Retinal pigment epithelial cell (primary cell): ENCODE data around the gene WNT7A.

Experiments used
- DNase-seq: peaks from one replicate; pipeline ENCODE4 v3.0.0-alpha.2; 2010; ENCODE audit warnings: low read depth
- H3K4me3 ChIP-seq: 2 replicates; pipeline ENCODE4 v1.5.1; 2011; ENCODE audit warnings: mild to moderate bottlenecking, low read length, control low read depth, moderate library complexity
- TF ChIP-seq, protein P1 (sequence below): conservative IDR thresholded peaks from 2 replicates; pipeline ENCODE4 v1.5.1; 2011; ENCODE audit warnings: low read depth, low read length, control low read depth, inconsistent platforms

The WNT7A gene

DNA sequence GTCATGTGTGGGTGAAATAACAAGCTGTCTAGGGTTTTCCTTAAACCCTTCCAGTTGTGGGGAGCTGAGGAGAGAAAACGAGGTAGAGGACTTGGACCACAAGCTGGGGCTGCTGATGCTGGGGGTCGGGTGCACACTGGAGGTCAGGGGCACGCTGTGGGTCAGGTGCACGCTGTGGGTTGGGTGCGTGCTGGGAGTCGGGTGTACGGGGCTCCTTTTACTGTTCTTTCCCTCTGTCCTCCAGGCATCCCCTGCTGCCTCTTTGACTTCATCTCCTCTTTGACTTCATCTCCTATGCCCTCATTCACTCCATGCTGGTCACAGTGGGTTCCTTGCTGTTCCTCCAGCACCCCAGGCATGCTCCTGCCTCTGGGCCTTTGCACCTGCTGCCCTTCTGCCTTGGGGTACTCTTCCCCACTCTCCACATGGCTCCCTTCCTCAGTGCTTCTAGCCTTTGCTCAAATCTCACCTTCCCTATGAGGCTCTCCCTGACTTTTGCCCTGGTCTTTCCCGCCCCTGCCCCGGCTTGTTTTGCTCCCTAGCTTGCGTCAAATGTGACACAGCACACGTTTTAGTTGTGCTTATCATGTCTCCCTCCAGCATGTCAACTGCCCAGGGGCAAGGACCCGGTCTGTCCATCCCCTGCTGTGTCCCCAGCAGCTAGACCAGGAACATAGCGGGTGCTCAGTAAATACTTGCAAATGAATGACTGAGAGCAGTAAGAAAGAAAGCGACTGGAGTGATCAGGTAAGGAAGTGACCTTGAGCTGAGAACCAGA, 45.4 kb downstream of the WNT7A start:
- H3K4me3 ChIP-seq: no peak overlapping the region
- TF ChIP-seq, protein P1, sequence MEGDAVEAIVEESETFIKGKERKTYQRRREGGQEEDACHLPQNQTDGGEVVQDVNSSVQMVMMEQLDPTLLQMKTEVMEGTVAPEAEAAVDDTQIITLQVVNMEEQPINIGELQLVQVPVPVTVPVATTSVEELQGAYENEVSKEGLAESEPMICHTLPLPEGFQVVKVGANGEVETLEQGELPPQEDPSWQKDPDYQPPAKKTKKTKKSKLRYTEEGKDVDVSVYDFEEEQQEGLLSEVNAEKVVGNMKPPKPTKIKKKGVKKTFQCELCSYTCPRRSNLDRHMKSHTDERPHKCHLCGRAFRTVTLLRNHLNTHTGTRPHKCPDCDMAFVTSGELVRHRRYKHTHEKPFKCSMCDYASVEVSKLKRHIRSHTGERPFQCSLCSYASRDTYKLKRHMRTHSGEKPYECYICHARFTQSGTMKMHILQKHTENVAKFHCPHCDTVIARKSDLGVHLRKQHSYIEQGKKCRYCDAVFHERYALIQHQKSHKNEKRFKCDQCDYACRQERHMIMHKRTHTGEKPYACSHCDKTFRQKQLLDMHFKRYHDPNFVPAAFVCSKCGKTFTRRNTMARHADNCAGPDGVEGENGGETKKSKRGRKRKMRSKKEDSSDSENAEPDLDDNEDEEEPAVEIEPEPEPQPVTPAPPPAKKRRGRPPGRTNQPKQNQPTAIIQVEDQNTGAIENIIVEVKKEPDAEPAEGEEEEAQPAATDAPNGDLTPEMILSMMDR: no peak
- DNase-seq: no peak

DNA sequence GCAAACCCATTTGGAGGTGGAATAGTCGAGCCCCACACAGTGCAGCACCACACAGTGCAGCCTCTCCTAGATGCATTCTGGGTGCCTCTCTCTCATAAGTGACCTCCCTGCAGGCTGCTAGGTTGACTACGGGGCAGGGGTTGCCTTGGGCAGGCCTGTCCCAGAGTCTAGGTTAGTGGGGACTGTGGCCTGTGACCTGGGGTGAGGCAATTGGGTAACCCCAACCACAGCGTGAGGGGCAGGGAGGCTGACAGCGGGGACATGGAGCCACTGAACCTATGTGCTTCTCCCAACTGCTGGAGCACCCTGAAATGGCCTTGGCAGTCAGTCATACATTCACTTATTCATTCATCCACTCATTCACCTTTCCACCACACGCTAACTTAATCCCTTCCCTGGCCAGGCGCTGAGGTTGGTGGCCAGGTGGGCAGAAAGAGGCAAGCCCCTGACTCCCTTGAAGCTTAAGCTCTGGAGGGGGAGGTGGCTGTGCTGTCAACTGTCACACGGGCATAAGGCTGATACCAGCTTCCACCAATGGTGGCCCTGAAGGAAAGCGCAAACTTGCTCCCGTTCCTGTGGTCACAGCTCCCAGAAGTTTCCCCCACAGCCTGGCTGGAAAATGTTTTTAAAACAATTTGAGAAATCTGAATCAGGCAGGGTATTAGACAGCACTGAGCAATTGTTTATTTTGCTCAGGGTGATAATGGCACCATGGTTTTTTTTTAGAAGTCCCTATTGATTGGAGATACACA, 46.2 kb downstream of the WNT7A start:
- TF ChIP-seq, protein P1: no peak
- DNase-seq: no peak
- no peak overlapping the region for H3K4me3 ChIP-seq

DNA sequence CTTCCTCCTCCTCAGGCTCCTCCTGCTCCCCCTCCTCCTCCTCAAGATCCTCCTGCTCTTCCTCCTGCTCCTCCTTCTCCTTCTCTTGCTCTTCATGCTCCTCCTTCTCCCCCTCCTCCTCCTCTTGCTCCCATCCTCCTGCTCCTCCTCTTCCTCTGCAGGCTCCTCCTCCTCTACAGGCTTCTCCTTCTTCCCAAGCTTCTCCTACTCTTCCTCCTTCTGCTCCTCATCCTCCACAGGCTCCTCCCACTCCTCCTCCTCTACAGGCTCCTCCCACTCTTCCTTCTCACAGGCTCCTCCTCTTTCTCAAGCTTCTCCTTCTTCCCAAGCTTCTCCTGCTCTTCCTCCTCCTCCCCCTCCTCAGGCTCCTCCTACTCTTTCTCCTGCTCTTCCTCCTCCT, 47.7 kb downstream of the WNT7A start:
- TF ChIP-seq, protein P1: no peak
- no peak for DNase-seq
- no peak overlapping the region for H3K4me3 ChIP-seq

DNA sequence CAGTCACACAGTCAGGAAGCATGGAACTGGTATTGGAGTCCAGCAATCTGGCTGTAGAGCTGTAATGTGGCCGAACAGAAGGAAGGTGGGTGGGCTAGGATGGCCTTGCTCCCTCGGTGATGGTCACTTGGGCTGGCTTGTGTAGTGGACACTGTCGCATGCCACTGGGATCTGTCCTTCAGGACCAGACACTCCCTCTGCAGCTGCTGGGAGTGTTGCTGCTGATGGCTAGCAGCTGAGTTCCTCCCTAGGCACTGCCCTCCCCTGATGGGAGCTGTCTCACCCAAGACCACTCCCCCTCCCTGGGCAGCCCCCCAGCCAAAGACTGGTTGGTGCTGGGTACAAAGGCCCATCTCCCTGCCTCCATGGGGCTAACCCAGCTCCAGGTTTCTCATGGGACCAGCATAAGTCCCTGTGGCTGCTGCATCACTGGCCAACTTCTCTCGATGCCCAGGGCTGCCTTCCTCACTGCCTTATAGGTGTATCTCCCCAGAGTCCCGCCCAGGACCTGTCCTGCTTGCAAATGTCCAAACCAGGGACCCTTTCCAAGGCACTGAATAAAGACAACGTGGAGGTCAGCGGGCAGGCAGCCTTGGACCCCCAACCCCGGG, 48.4 kb downstream of the WNT7A start:
- TF ChIP-seq, protein P1: no peak
- no peak for DNase-seq
- no peak overlapping the region for H3K4me3 ChIP-seq

DNA sequence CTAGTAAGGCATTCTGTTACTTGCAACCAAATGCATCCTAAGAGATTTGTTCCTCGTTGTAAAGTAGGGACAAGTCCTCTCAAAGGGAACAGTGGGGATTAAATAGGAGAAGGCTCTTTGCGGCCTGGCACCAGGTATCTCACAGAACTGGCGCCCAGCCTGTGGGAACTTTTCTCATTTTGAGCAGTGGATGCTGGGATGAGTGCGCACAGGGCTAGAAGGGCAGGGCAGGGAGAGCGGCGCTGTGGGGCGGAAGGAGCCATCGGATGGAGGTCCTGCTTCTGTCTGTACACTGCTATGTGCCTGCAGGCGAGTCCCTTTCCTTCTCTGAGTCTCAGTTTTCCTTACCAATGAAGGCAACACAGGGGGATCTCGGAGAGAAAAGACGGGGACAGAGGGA, 50.6 kb downstream of the WNT7A start:
- no peak for DNase-seq
- H3K4me3 ChIP-seq: no peak overlapping the region
- TF ChIP-seq, protein P1: no peak

DNA sequence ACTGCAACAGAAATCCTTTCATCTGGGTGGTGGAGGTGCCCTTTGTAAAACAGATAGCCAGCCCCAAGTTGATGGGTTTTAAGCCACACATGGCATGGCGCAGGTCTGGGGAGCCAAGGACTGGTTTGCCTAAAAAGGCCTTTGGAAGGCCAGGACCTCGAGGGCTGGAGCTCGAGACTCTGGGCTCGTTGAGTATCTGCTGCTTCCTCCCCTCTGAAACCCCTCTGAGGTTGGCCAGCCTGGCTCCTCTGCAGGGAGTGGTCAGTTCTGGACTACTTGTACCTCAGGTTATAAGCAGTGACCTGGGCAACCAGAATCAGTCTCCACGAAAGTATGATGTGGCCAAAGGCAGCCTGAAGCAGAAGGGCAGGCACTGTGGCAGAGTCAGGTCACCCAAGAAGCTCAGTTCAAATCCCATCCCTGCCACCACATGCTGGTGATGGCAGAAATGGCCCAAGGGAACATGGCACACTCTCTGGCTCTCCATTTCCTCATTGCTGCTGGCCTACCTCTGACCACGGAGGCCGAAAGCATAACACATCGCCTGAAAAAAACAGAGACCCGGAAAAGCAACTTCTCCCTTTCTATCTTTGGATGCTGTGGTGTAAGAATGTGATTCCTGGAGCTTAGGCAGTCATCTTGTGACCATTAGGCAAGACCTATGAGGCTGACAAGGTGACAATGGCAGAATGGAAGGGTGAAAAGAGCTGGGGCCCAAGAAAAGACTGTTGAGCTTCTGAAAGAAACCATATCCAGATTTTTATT, 51.2 kb downstream of the WNT7A start:
- TF ChIP-seq, protein P1: no peak
- no peak for DNase-seq
- H3K4me3 ChIP-seq: no peak overlapping the region
